Mesothelial cell of epicardium (in vitro differentiated cells): ENCODE results near the gene CSTB. TPM values are rescaled to one million over a fixed set of nuclear protein-coding genes. Genes with fewer than 3 reads are reported as not detected.

Source experiments
- DNase-seq, 2 experiments: peaks; one replicate each; pipeline ENCODE4 v3.0.0; 2021; ENCODE audit warnings: low spot score in 2 of 2; ENCODE audit not compliant: unreplicated experiment in 2 of 2
- H3K27ac Mint-ChIP-seq: 2 replicates; pipeline ENCODE4 v1.8.0; 2021; ENCODE audit warnings: mixed read lengths
- H3K27me3 Mint-ChIP-seq: 2 replicates; pipeline ENCODE4 v1.8.0; 2021; ENCODE audit warnings: low read depth, mixed read lengths
- H3K36me3 Mint-ChIP-seq: 2 replicates; pipeline ENCODE4 v1.8.0; 2021; ENCODE audit warnings: mixed read lengths
- H3K4me1 Mint-ChIP-seq: 2 replicates; pipeline ENCODE4 v1.8.0; 2021; ENCODE audit warnings: mixed read lengths
- H3K4me3 Mint-ChIP-seq: 2 replicates; pipeline ENCODE4 v1.8.0; 2021; ENCODE audit warnings: mild to moderate bottlenecking, moderate library complexity, mixed read lengths
- H3K9me3 Mint-ChIP-seq: 2 replicates; pipeline ENCODE4 v1.8.0; 2021; ENCODE audit warnings: mixed read lengths
- total RNA-seq: library from RNA; stranded (reverse); gene quantifications from 3 replicates; pipeline ENCODE4 v1.2.1, GENCODE V29; 2021
- TF ChIP-seq, protein P1 (sequence below): fragments of 200-600 bp; sonication (generic); IDR thresholded peaks from one replicate; pipeline ENCODE4 v1.5.0; 2021; ENCODE audit warnings: antibody characterized with exemption; ENCODE audit not compliant: unreplicated experiment

Gene CSTB
- total RNA-seq, 1 donor from 2014 or later: 23.3 TPM

DNA sequence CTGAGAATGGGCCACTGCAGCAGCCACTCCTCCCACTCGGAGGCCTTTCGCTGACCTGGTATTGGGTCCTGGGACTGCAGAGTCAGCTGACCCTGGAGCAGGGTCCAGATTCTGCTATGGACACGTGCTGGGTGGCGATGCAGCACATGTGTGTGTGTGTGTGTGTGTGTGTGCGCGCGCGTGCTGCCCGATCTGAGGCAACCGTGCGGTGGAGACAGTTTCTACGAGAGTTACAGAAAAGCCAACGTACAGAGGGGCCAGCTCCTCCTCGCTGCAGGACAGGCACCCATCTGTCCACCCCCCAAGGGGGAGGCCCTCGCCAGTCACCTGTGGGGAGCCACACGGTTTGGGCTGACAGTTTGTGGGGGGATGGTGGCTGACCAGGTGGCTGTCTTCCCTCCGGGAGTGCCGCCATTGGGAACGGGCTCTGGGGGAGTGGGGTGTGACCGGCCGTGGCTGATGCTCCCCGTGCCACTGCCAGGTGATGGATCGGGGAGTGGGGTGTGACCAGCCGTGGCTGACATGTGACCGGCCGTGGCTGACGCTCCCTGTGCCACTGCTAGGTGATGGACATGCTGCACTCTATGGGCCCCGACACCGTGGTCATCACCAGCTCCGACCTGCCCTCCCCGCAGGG is 24.0 kb downstream of the CSTB start:
- no peaks in the 10 kb centered on the region for H3K27me3 Mint-ChIP-seq
- no peak for DNase-seq
- H3K4me1 Mint-ChIP-seq: no peaks in the 10 kb centered on the region
- H3K36me3 Mint-ChIP-seq: peaks cover 20% of the 10 kb centered on the region
- H3K4me3 Mint-ChIP-seq: no peak overlapping the region
- no peak overlapping the region for H3K27ac Mint-ChIP-seq
- H3K9me3 Mint-ChIP-seq: no peaks in the 10 kb centered on the region
- TF ChIP-seq, protein P1, sequence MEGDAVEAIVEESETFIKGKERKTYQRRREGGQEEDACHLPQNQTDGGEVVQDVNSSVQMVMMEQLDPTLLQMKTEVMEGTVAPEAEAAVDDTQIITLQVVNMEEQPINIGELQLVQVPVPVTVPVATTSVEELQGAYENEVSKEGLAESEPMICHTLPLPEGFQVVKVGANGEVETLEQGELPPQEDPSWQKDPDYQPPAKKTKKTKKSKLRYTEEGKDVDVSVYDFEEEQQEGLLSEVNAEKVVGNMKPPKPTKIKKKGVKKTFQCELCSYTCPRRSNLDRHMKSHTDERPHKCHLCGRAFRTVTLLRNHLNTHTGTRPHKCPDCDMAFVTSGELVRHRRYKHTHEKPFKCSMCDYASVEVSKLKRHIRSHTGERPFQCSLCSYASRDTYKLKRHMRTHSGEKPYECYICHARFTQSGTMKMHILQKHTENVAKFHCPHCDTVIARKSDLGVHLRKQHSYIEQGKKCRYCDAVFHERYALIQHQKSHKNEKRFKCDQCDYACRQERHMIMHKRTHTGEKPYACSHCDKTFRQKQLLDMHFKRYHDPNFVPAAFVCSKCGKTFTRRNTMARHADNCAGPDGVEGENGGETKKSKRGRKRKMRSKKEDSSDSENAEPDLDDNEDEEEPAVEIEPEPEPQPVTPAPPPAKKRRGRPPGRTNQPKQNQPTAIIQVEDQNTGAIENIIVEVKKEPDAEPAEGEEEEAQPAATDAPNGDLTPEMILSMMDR: no peak

DNA sequence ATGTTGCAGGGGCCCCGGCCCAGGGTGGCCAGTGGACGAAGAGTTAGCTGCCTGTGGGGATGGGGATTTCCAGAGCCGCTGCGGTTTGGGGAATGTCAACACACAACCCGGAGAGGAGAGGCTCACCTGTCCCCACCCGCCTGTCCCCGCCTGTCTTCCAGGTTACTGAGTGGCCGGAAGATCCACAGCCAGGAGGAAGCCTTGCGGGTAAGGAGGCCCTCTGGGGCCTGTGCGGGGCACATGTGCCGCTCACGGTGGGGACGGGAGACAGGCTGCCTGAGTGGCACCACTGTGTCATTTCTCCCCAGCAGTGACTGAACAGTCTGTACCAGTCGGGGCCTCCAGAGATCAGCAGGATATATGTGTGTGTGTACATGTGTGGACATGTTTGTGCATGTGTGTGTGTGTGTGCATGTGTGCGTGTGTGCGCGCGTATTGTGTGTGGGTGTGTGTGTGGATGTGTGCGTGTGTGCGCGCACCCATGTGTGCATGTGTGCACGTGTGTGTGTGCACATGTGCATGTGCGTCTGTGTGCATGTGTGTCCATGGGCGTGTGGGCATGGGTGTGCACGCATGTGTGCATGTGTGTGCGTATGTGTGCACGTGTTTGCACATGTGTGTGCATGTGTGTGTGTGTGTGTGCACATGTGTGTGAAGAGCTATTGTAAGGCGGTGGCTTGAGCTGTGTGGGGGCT is 25.6 kb downstream of the CSTB start:
- Mint-ChIP-seq H3K4me1 (no peaks in the 10 kb centered on the region), H3K27me3 (no peaks in the 10 kb centered on the region), H3K9me3 (no peaks in the 10 kb centered on the region), H3K36me3 (peaks cover 20% of the 10 kb centered on the region), H3K4me3 (no peak overlapping the region), H3K27ac (no peak overlapping the region)
- TF ChIP-seq, protein P1: no peak
- DNase-seq: no peak

DNA sequence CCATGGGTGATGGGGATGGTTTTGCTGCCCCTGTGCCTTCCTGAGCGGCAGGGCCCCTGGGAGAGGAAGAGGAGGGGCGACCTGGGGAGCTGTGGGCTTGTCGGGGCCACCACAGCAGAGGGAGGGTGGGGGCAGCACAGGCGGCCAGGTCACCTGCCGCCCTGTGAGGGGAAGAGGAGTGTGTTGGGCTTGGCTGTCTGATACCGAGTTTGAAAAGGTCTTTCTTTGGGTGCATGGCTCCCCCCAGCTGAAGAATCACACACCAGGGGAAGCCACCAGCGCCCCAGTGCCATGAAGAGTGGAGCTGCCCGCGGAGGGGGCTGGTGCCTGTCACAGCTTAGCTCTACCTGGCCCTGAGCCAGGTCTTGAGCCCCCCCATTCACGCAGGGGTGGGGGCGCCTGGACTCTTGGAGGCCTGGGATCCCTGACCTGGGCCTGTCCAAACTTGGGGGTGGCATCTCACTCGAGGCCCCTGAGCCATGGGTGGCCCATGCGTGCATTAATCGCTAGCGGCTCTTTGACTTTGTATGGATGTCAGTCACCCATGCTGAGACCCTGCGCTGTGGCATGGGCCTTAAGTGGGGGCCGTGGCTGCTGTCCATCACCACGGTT is 26.4 kb downstream of the CSTB start:
- DNase-seq: no peak
- H3K27me3 Mint-ChIP-seq: no peaks in the 10 kb centered on the region
- no peak overlapping the region for H3K27ac Mint-ChIP-seq
- TF ChIP-seq, protein P1: no peak
- H3K4me3 Mint-ChIP-seq: no peak overlapping the region
- H3K4me1 Mint-ChIP-seq: no peaks in the 10 kb centered on the region
- H3K9me3 Mint-ChIP-seq: no peaks in the 10 kb centered on the region
- peaks cover 20% of the 10 kb centered on the region for H3K36me3 Mint-ChIP-seq

DNA sequence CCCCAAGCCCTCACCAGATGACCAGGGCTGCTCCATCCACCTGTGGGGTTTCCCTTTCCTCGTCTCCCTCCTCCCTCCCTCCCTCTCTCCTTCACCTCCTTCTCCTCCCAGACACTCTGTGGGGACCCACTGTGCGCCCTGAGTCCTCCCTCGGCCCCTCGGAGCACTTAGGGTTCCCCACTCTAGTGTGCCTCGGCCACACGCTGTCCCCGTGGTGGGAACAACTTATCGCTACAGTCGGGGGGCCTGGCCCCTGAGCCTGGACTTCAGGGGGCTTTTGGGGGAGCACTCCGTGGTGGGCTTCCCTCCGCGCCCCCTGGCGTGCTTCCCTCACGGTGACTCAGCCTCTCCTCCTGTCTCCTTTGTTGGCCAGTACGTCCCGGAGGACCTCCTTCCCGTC is 27.5 kb downstream of the CSTB start:
- Mint-ChIP-seq H3K4me1 (no peaks in the 10 kb centered on the region), H3K27ac (no peak overlapping the region), H3K9me3 (no peaks in the 10 kb centered on the region), H3K36me3 (peaks cover 16% of the 10 kb centered on the region), H3K4me3 (no peak overlapping the region), H3K27me3 (no peaks in the 10 kb centered on the region)
- no peak for DNase-seq
- TF ChIP-seq, protein P1: no peak

DNA sequence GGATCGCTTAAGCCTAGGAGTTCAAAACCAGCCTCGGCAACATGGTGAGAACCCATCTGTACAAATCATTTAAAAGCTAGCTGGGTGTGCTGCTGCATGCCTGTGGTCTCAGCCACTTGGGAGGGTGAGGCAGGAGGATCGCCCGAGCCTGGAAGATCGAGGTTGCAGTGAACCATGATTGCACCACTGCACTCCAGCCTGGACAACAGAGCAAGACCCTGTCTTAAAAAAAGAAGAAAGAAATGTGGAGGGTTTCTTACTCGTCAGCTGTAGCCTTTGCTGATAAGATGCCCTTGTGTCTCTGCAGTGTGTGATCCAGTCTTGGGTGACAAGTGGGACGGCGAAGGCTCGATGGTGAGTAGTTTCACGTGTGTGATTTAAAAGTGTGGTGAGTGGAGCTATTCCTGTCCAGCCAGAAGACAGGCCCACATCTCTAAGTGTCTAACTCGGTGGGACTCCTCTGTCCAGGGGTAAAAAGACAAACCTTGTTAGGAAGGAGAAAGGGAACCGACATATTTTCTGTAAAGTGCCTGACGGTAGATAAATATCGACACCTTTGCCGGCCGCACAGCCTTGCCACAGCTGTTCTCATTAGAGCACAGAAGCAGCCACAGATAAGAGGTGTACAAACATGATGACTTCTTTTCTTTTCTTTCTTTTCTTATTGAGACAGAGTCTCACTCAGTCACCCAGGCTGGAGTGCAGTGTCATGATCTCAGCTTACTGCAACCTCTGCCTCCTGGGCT is 30.2 kb downstream of the CSTB start:
- Mint-ChIP-seq H3K4me1 (peaks cover 3% of the 10 kb centered on the region), H3K9me3 (no peaks in the 10 kb centered on the region), H3K36me3 (peaks cover 15% of the 10 kb centered on the region), H3K27me3 (no peaks in the 10 kb centered on the region), H3K27ac (no peak overlapping the region), H3K4me3 (no peak overlapping the region)
- no peak for DNase-seq
- TF ChIP-seq, protein P1: no peak
